RWPE2 (cell line): ENCODE data around the gene GANAB.
"Not testable (repeated sequence)": the region's sequence is repeated elsewhere in the genome, so short reads cannot be mapped to it uniquely, and the experiment has no call there.

Source experiments
- ATAC-seq: fragments of 200-7000 bp; cut with Tn5 transposase; 3 replicates; pipeline ENCODE4 v1.9.1; 2021; ENCODE audit warnings: low read depth
- DNase-seq: peaks from one replicate; pipeline ENCODE4 v3.0.0-alpha.2; 2020; ENCODE audit warnings: low spot score
- H3K27ac ChIP-seq: fragments of 450-650 bp; 2 replicates; pipeline ENCODE4 v1.5.1; 2017; ENCODE audit warnings: mild to moderate bottlenecking; ENCODE audit not compliant: poor library complexity, severe bottlenecking
- H3K27me3 ChIP-seq: fragments of 250-450 bp; sonication (Bioruptor Pico); 2 replicates; pipeline ENCODE4 v1.5.1; 2021; ENCODE audit warnings: mild to moderate bottlenecking, moderate library complexity; ENCODE audit not compliant: insufficient read depth, poor library complexity, severe bottlenecking
- H3K36me3 ChIP-seq: fragments of 250-450 bp; sonication (Bioruptor Pico); 2 replicates; pipeline ENCODE4 v1.5.1; 2020; ENCODE audit warnings: low read depth, mild to moderate bottlenecking, moderate library complexity
- H3K4me1 ChIP-seq: fragments of 250-450 bp; sonication (Bioruptor Pico); 2 replicates; pipeline ENCODE4 v1.5.1; 2021; ENCODE audit warnings: mild to moderate bottlenecking, moderate library complexity; ENCODE audit not compliant: insufficient read depth, poor library complexity, severe bottlenecking
- H3K4me3 ChIP-seq: fragments of 250-450 bp; sonication (Bioruptor Pico); 2 replicates; pipeline ENCODE4 v1.5.1; 2021; ENCODE audit warnings: mild to moderate bottlenecking, moderate library complexity; ENCODE audit not compliant: severe bottlenecking
- H3K9me3 ChIP-seq: fragments of 250-450 bp; sonication (Bioruptor Pico); 2 replicates; pipeline ENCODE4 v1.5.1; 2021; ENCODE audit warnings: mild to moderate bottlenecking, moderate library complexity; ENCODE audit not compliant: severe bottlenecking
- CTCF ChIP-seq: fragments of 450-650 bp; IDR thresholded peaks from one replicate; pipeline ENCODE4 v1.5.1; 2017; ENCODE audit warnings: mild to moderate bottlenecking, moderate library complexity; ENCODE audit not compliant: poor library complexity, severe bottlenecking

GANAB gene

DNA sequence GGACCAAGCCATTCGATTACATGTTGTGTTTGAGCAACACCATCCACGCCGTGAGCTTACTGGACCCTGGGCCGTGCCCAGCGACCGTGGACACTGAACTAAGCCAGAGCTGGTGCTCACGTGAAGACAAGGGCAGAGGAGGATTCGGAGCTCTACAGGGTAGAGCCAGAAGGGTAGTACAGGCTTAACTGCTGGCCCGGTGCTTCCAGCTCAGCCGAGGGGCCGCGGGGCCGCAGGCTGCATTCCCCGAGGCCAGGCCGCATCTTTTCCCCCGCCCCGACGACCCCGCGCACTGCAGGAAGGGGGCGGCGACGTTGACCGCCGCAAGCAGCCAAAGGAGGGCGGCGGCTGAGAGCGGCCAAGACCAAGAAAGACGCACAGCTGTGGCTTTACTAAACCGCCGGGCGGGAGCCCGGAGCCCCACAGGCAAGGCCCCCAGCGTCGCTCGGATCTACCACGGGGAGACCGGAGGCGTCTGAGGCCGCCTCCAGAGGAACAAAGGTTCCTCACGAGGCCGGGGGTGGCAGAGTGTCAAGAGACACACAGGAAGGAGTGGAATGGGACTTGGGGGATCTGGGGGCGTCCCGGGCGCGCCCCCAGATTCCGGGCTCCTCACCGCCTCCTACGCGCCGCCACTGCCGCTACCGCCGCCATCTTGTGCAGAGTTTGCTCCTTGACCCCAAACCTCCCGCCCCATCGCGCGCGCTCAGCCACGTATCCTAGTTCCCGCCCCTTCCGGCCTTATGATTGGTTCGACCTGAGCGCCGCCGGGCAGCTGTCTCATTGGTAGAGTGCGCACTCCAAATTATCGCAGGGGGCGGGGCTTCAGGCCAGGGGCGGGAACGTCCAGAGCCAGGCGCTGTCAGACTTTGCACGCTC, at the start of gene GANAB:
Gene GANAB, minus strand, starts transcription at position 668 of the 879 bp plus-strand sequence. Its CDS starts 14 bp downstream, at position 654.
- H3K27ac ChIP-seq, result peak within 1 kb of the TSS; percentile 69
- peak within 1 kb of the TSS; percentile 97 for H3K4me3 ChIP-seq
- peaks cover 48% of the 10 kb centered on the region for H3K36me3 ChIP-seq
- ATAC-seq (peak; percentile 97), DNase-seq (peak; percentile 99)
- no peak for TF ChIP-seq CTCF
- no peaks in the 10 kb centered on the region for H3K27me3 ChIP-seq
- H3K4me1 ChIP-seq, result no peaks in the 10 kb centered on the region
- H3K9me3 ChIP-seq, result no peaks in the 10 kb centered on the region

- Histone ChIP-seq H3K27ac (no peak overlapping the region), H3K9me3 (no peaks in the 10 kb centered on the region), H3K4me1 (no peaks in the 10 kb centered on the region), H3K27me3 (no peaks in the 10 kb centered on the region), H3K36me3 (peaks cover 21% of the 10 kb centered on the region), H3K4me3 (no peak overlapping the region)
- no peak for DNase-seq
- TF ChIP-seq CTCF, result peak; percentile 74
- ATAC-seq, result peak; percentile 67
Observed at GRCh38 chr11:62694455-62695167, 48.2 kb upstream of the GANAB start.

DNA sequence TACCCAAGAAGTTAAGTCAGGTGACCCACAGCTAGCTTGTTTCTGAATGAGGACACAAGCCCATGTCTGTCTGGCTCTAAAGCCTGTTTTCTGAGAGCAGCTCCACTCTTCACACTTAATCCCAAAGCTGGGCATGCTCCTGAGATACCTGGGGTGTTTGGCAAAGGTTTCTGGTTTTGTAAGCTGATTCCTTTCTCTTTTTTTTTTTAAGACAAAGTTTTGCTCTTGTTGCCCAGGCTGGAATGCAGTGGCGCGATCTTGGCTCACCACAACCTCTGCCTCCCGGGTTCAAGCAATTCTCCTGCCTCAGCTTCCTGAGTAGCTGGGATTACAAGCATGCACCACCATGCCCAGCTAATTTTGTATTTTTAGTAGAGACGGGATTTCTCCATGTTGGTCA, 47.2 kb upstream of the GANAB start:
- not testable (repeated sequence) for H3K4me3 ChIP-seq, DNase-seq, H3K9me3 ChIP-seq, H3K4me1 ChIP-seq, ATAC-seq, H3K27ac ChIP-seq, H3K27me3 ChIP-seq
- H3K36me3 ChIP-seq, result peaks cover 21% of the 10 kb centered on the region

- TF ChIP-seq CTCF, result no peak
- H3K36me3 ChIP-seq, result peaks cover 21% of the 10 kb centered on the region
- ATAC-seq (peak; percentile 59), DNase-seq (no peak)
- no peak within 1 kb of the TSS for H3K27ac ChIP-seq
- H3K4me3 ChIP-seq, result no peak within 1 kb of the TSS
- no peaks in the 10 kb centered on the region for H3K27me3 ChIP-seq
- no peaks in the 10 kb centered on the region for H3K4me1 ChIP-seq
- H3K9me3 ChIP-seq, result no peaks in the 10 kb centered on the region
Observed at GRCh38 chr11:62689421-62690183, 43.2 kb upstream of the GANAB start, which contains the start of gene LRRN4CL. Gene LRRN4CL, minus strand, starts transcription at chr11:62689530. Its CDS starts 1,022 bp downstream, at chr11:62688508.

GRCh38 chr11:62688491-62688890, 42.1 kb upstream of the GANAB start:
- peaks cover 21% of the 10 kb centered on the region for H3K36me3 ChIP-seq
- H3K27ac ChIP-seq, result no peak overlapping the region
- no peaks in the 10 kb centered on the region for H3K27me3 ChIP-seq
- no peak for TF ChIP-seq CTCF
- DNase-seq (no peak), ATAC-seq (no peak)
- no peaks in the 10 kb centered on the region for H3K4me1 ChIP-seq
- H3K4me3 ChIP-seq, result no peak overlapping the region
- no peaks in the 10 kb centered on the region for H3K9me3 ChIP-seq
